ENCODE results near the gene CNTLN. TPM values are rescaled to one million over a fixed set of nuclear protein-coding genes. Genes with fewer than 3 reads are reported as not detected.

CNTLN gene
- total and polyA plus RNA-seq, 9 of the 15 experiments (the other 6 are each of a cell fraction or from before 2014, with no cell fraction given), result 0.08 TPM; not detected in 8

DNA sequence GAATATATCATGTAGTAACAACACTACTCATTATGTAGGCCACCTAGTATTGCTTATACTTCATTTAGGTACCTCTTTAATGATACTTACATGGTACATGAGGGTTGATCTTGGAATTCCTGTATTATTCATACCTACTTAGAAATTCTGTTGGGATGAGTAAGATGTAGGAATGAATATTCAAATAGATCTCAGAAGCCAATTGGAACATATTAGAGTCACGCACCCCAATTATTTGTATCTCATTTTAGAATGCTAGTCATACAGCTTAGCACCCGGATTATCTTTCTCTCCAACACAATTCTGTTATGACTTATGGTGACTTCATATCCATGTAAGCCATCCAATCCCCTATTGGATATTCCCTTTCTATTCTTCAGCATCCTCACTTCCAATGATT is 337.3 kb downstream of the CNTLN start (continued):
- TF ChIP-seq, protein P1, sequence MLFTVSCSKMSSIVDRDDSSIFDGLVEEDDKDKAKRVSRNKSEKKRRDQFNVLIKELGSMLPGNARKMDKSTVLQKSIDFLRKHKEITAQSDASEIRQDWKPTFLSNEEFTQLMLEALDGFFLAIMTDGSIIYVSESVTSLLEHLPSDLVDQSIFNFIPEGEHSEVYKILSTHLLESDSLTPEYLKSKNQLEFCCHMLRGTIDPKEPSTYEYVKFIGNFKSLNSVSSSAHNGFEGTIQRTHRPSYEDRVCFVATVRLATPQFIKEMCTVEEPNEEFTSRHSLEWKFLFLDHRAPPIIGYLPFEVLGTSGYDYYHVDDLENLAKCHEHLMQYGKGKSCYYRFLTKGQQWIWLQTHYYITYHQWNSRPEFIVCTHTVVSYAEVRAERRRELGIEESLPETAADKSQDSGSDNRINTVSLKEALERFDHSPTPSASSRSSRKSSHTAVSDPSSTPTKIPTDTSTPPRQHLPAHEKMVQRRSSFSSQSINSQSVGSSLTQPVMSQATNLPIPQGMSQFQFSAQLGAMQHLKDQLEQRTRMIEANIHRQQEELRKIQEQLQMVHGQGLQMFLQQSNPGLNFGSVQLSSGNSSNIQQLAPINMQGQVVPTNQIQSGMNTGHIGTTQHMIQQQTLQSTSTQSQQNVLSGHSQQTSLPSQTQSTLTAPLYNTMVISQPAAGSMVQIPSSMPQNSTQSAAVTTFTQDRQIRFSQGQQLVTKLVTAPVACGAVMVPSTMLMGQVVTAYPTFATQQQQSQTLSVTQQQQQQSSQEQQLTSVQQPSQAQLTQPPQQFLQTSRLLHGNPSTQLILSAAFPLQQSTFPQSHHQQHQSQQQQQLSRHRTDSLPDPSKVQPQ (CRISPR knock-in tag; IDR thresholded peaks at IDR 0.05; ENCODE audit: borderline replicate concordance), result no peak
- TF ChIP-seq, protein P2, sequence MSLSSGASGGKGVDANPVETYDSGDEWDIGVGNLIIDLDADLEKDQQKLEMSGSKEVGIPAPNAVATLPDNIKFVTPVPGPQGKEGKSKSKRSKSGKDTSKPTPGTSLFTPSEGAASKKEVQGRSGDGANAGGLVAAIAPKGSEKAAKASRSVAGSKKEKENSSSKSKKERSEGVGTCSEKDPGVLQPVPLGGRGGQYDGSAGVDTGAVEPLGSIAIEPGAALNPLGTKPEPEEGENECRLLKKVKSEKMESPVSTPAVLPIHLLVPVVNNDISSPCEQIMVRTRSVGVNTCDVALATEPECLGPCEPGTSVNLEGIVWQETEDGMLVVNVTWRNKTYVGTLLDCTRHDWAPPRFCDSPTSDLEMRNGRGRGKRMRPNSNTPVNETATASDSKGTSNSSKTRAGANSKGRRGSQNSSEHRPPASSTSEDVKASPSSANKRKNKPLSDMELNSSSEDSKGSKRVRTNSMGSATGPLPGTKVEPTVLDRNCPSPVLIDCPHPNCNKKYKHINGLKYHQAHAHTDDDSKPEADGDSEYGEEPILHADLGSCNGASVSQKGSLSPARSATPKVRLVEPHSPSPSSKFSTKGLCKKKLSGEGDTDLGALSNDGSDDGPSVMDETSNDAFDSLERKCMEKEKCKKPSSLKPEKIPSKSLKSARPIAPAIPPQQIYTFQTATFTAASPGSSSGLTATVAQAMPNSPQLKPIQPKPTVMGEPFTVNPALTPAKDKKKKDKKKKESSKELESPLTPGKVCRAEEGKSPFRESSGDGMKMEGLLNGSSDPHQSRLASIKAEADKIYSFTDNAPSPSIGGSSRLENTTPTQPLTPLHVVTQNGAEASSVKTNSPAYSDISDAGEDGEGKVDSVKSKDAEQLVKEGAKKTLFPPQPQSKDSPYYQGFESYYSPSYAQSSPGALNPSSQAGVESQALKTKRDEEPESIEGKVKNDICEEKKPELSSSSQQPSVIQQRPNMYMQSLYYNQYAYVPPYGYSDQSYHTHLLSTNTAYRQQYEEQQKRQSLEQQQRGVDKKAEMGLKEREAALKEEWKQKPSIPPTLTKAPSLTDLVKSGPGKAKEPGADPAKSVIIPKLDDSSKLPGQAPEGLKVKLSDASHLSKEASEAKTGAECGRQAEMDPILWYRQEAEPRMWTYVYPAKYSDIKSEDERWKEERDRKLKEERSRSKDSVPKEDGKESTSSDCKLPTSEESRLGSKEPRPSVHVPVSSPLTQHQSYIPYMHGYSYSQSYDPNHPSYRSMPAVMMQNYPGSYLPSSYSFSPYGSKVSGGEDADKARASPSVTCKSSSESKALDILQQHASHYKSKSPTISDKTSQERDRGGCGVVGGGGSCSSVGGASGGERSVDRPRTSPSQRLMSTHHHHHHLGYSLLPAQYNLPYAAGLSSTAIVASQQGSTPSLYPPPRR (CRISPR knock-in tag; IDR thresholded peaks at IDR 0.05; ENCODE audit: borderline replicate concordance), result no peak

DNA sequence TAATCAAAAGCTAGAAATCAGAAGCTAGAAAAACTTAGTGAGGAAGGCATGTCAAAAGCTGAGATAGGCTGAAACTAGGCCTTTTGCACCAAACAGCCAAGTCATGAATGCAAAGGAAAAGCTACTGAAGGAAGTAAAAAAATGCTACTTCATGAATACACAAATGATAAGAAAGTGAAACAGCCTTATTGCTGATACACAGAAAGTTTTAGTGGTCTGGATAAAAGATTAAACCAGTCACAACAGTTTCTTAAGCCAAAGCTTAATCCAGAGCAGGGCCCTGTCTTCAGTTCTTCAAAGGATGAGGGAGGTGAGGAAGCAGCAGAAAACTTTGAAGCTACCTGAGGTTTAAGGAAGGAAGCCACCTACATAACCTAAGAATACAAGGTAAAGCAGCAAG is 341.6 kb downstream of the CNTLN start:
- FAIRE-seq (no peak), ATAC-seq (no peak), DNase-seq (ENCODE audit: extremely low read depth in 1 of 4, low spot score in 3 of 4) (no peak)
- H3K9ac ChIP-seq (ENCODE audit: insufficient read depth in 1 of 2, low read depth in 2 of 2, low read length in 2 of 2), result no peak overlapping the region
- H2AFZ ChIP-seq (ENCODE audit: low read depth, low read length), result no peak overlapping the region
- no peaks in the 10 kb centered on the region for H4K20me1 ChIP-seq (replicated peaks; ENCODE audit: control insufficient read depth, insufficient read depth, low read length)
- H3K4me1 ChIP-seq (replicated peaks in 1 of 2; ENCODE audit: control insufficient read depth in 2 of 2, insufficient read depth in 2 of 2, low read length in 2 of 2), result no peaks in the 10 kb centered on the region
- H3K36me3 ChIP-seq (ENCODE audit: control insufficient read depth, insufficient read depth, low read length), result no peaks in the 10 kb centered on the region
- intact Hi-C loops (cut with micrococcal nuclease) (no loop called here), in situ Hi-C loops (cut with MboI) (no loop called here)
- H3K27me3 ChIP-seq (ENCODE audit: control insufficient read depth in 2 of 2, insufficient read depth in 2 of 2, low read length in 2 of 2), result no peaks in the 10 kb centered on the region
- no peaks in the 10 kb centered on the region; the same call in 1 of the 2 replicates for H3K9me3 ChIP-seq (replicated peaks; ENCODE audit: control insufficient read depth, insufficient read depth, low read depth, low read length)
- CTCF ChIA-PET (ENCODE audit: low intra/inter-chr PET ratio), result no interaction called here
- BruUV-seq (replicated peaks), result no TSS peak
- H3K9me1 ChIP-seq (ENCODE audit: control insufficient read depth, insufficient read depth, low read length), result no peaks in the 10 kb centered on the region
- H3K27ac ChIP-seq (ENCODE audit: extremely low read depth, low read depth, low read length), result no peak overlapping the region
- no peaks in the 10 kb centered on the region for H3K79me2 ChIP-seq (ENCODE audit: control insufficient read depth, insufficient read depth, low read length)
- POLR2A ChIA-PET, result no interaction called here
- no peak overlapping the region for H3K4me3 ChIP-seq
- H3K4me2 ChIP-seq (ENCODE audit: insufficient read depth, low read length), result no peak overlapping the region
- TF ChIP-seq PHF8 (IDR thresholded peaks at IDR 0.05; ENCODE audit: borderline replicate concordance, low read length), result no peak
- TF ChIP-seq BACH1 (tag; IDR thresholded peaks at IDR 0.05), result no peak
- no peak for TF ChIP-seq ZKSCAN3 (CRISPR knock-in tag; IDR thresholded peaks at IDR 0.05)
- TF ChIP-seq ZNF143 (CRISPR knock-in tag; IDR thresholded peaks at IDR 0.05), result no peak
- TF ChIP-seq ZNF561 (CRISPR knock-in tag; conservative IDR thresholded peaks at IDR 0.05), result no peak
- no peak for TF ChIP-seq CBFA2T3 (IDR thresholded peaks at IDR 0.05)
- TF ChIP-seq, protein P3, sequence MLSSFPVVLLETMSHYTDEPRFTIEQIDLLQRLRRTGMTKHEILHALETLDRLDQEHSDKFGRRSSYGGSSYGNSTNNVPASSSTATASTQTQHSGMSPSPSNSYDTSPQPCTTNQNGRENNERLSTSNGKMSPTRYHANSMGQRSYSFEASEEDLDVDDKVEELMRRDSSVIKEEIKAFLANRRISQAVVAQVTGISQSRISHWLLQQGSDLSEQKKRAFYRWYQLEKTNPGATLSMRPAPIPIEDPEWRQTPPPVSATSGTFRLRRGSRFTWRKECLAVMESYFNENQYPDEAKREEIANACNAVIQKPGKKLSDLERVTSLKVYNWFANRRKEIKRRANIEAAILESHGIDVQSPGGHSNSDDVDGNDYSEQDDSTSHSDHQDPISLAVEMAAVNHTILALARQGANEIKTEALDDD (IDR thresholded peaks at IDR 0.05), result no peak
- no peak for TF ChIP-seq RAD21 (CRISPR knock-in tag; conservative IDR thresholded peaks at IDR 0.05 in 1 of 2, IDR thresholded peaks at IDR 0.05 in 1 of 2)
- no peak for TF ChIP-seq TCFL5 (CRISPR knock-in tag; conservative IDR thresholded peaks at IDR 0.05)
- TF ChIP-seq ZFP30 (CRISPR knock-in tag; IDR thresholded peaks at IDR 0.05; ENCODE audit: borderline replicate concordance), result no peak
